D721Med (cell line): ENCODE results near the gene PRKD1.

ENCODE experiments used
- DNase-seq: peaks from one replicate; pipeline ENCODE4 v3.0.0; 2011; ENCODE audit warnings: low spot score; ENCODE audit not compliant: insufficient read length
- FAIRE-seq: peaks from 2 replicates; lab custom pipeline; 2011; peaks lifted over from hg19 to GRCh38; lab: Jason Lieb, UNC
- TF ChIP-seq, protein P1 (sequence below): IDR thresholded peaks from 2 replicates; pipeline ENCODE4 v1.5.1; 2012; ENCODE audit warnings: mild to moderate bottlenecking, control low read depth; ENCODE audit not compliant: insufficient read depth; ENCODE audit errors: missing control alignments

PRKD1 gene

DNA sequence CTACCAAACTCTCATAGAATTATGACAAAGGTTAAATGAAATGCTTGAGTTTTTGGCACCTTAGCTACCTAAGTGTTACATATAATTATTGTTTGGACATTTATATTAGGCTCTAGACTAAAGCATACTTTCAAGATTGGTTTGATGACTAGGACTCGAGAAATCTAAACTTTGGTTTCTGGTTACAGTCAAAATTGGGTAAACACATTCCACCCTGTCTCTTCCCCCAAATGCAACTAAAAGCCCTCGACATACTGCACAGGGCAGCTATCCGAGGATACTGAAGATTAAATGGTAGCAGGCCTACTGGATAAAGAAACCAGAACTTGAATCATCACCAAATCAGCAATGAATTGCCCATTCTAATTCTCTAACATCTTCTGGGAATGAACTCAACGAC lies 369.1 kb downstream of the PRKD1 start:
- FAIRE-seq: no peak
- DNase-seq: no peak
- TF ChIP-seq, protein P1, sequence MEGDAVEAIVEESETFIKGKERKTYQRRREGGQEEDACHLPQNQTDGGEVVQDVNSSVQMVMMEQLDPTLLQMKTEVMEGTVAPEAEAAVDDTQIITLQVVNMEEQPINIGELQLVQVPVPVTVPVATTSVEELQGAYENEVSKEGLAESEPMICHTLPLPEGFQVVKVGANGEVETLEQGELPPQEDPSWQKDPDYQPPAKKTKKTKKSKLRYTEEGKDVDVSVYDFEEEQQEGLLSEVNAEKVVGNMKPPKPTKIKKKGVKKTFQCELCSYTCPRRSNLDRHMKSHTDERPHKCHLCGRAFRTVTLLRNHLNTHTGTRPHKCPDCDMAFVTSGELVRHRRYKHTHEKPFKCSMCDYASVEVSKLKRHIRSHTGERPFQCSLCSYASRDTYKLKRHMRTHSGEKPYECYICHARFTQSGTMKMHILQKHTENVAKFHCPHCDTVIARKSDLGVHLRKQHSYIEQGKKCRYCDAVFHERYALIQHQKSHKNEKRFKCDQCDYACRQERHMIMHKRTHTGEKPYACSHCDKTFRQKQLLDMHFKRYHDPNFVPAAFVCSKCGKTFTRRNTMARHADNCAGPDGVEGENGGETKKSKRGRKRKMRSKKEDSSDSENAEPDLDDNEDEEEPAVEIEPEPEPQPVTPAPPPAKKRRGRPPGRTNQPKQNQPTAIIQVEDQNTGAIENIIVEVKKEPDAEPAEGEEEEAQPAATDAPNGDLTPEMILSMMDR: no peak

- no peak for FAIRE-seq
- TF ChIP-seq, protein P1: no peak
- no peak for DNase-seq
Observed at GRCh38 chr14:29554335-29554734, 373.3 kb downstream of the PRKD1 start.

GRCh38 chr14:29553427-29553826 lies 374.2 kb downstream of the PRKD1 start:
- TF ChIP-seq, protein P1: no peak
- no peak for FAIRE-seq
- no peak for DNase-seq

- TF ChIP-seq, protein P1: peak; percentile 70
- FAIRE-seq (peak; percentile 89), DNase-seq (peak; percentile 16)
Observed at GRCh38 chr14:29548948-29549370, 378.7 kb downstream of the PRKD1 start.

DNA sequence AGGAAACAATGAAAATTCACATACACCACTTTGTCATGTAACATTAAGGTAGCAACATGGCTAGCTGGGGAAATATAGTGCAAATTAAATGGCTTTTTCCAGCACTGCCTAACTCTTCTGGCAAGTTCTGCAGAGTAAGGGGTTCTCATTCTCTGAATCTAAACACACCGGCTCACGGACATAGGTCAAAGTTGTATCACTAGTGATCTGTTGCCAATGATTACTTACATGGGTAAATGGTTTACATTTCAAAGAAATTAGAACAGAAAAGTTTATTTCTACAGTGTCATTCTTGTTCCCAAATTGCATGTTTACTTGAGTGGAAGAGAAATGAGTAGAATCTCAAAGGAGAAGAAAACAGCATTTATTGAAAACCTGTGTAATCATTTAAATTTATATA lies 381.9 kb downstream of the PRKD1 start:
- TF ChIP-seq, protein P1: no peak
- FAIRE-seq (no peak), DNase-seq (no peak)

- TF ChIP-seq, protein P1: peak; percentile 57
- DNase-seq: no peak
- FAIRE-seq: no peak
Observed at GRCh38 chr14:29536886-29537511, 390.6 kb downstream of the PRKD1 start.

DNA sequence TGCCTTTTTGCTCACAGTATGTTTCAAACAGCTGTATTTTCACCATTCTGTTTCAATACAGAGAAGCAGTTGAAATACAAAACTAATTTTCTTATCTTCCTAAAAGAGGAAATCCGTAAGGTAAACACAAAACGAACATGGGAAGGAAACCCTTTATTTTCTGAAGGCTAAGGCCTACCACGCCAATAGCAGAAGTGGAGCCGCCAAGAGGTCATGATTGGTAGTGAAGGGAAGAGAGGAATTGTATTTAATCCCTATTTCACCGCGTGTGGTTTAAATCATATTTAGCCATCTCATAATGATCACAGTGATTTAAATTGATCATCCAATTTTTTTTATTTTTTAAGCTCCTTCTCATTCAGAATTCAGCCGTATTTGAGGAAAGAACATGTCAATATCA lies 398.2 kb downstream of the PRKD1 start:
- TF ChIP-seq, protein P1: peak; percentile 38
- no peak for DNase-seq
- no peak for FAIRE-seq
